Erythroblast (primary cell): ENCODE data around the gene MUC5B.

Experiments
- GATA1 ChIP-seq: IDR thresholded peaks from 2 replicates; pipeline ENCODE4 v1.6.1; 2011; ENCODE audit warnings: low read depth, mild to moderate bottlenecking, control low read depth, low read length, moderate library complexity
- POLR2A ChIP-seq: IDR thresholded peaks from 2 replicates; pipeline ENCODE4 v1.6.1; 2011; ENCODE audit warnings: mild to moderate bottlenecking, low read length

DNA sequence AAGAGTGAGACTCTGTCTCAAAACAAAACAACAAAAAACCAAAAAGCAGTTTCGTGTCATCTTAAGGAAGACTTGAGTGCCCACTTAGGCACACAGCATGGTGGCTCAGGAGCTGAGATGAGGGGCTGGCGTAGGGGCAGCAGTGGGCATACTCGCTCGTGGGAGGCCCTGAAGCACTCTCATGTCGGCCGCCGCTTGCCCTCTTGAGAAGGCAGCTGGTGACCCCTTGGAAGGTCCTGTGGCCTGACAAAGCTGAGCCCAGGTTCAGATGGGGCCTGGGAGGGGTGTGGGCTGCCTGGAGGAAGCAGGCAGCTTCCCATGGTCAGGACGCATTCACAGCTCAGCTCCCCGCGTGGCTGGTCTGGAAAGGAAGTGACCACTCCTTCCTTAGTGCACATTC lies 15.0 kb downstream of the MUC5B start:
- no peak for TF ChIP-seq POLR2A
- TF ChIP-seq GATA1, result no peak
